KBM-7 (cell line): Measurements from ENCODE around the gene KLHL11.

Experiments used
- DNase-seq: peaks from one replicate; pipeline ENCODE4 v3.0.0-alpha.2; 2015
- in situ Hi-C: fragments of 300-500 bp; cut with MboI; formaldehyde crosslinking; loops from 2 replicates; pipeline ENCODE4 v1.14.3; 2020; ENCODE audit warnings: low sequenced_read_pairs, low pct_unique_long_range_greater_than_20kb, mixed read lengths

The KLHL11 gene

DNA sequence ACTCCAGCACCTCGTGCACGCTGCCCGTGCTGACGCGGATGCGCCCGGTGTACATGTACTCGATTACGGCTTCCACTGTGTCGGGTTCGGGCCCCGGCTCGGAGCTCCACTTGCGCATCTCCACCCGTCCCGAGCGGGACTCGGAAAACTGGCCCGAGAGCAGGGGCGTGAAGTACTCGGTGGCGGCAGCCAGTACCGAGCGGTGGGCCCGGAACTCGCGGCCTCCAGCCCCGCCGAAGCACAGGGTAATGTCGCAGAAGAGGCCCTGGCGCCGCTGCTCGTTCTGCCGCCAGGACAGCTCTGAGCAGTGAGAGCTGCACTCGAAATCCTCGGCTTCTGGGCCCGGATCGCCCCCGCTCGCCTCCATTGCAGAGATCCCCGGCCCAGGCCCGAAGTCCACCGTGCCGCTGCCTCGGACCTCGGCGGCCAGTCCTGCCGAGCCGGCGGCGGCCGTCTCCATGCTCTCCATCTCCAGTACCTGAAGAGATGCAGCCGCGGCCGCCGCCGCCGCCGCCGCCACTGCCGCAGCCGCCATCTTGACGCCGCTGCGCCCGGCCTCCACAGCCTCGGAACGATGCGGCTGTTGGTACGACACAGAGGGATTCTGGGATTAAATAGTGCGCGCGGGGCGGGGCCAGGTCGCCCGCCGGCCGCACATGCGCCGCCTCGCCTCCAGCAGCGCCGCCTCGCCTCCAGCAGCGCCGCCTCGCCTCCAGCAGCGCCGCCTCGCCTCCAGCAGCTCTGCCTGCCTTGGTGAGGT, at the start of gene KLHL11:
KLHL11 (minus strand) TSS at position 588 of the 760 bp plus-strand sequence; CDS start at position 535, 53 bp downstream.
- peak; percentile 93 for DNase-seq
- in situ Hi-C loops, result no loop called here

- no peak for DNase-seq
- in situ Hi-C loops, result no loop called here
These were observed 49.8 kb upstream of the KLHL11 start for GRCh38 chr17:41915020-41915419.

DNA sequence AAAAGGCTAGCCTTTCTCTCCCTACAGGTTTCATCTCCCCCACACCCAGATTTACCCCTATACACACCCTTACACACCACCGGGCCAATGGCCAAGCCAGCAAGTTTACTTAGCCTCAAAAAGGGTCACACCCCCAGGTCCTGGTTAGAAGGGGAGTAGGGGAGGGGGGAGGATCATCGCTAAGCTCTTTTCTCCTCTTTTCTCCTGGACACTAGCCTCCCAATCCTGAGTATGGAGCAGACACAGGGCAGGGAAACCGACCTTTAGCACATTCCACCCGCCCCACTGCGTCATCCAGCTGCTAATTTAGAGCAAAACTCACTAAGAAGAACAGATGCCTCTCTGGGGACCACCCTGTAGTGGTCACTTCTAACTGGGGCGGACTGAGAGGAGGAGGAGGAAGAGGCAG, 49.1 kb upstream of the KLHL11 start:
- in situ Hi-C loops, result no loop called here
- DNase-seq, result no peak

DNA sequence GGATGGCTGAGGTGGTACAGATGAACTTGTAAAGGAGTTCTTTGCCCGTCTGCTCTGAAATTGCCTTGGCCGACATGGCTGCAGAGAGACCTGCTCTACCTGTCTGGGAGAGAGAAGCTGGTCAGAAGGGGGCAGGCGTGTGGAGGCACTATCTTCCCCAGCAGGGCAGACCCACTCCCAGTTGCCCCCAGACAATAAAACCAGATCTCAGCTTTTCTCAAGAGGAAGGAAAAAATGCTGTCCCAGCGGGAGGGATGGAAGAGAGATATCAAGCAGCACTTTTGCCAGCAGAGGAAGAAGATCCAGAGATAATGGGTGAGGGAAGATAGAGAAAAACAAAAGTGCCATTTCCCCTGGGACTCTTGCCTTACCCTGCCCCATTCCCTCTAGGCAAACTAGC, 48.6 kb upstream of the KLHL11 start:
- in situ Hi-C loops, result no loop called here
- no peak for DNase-seq

DNA sequence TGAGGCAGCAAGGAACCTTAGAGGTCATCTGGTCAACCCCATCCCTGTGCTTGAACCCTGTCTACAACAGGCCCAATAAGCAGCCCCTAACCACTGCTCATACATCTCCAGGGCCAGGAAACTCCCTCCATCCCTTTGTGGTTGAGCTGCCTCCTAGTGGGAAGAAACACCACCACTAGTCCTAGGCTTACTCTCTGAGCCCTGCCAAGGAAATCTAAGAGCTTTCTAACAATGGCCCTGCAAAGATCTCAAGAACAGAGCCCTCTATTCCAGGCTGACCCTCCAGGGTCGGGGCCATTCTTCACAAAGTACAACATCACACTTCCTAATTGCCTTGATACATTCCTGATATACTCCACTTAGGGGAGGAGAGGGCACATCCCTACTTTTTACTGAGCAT, 47.7 kb upstream of the KLHL11 start:
- in situ Hi-C loops, result no loop called here
- no peak for DNase-seq

DNA sequence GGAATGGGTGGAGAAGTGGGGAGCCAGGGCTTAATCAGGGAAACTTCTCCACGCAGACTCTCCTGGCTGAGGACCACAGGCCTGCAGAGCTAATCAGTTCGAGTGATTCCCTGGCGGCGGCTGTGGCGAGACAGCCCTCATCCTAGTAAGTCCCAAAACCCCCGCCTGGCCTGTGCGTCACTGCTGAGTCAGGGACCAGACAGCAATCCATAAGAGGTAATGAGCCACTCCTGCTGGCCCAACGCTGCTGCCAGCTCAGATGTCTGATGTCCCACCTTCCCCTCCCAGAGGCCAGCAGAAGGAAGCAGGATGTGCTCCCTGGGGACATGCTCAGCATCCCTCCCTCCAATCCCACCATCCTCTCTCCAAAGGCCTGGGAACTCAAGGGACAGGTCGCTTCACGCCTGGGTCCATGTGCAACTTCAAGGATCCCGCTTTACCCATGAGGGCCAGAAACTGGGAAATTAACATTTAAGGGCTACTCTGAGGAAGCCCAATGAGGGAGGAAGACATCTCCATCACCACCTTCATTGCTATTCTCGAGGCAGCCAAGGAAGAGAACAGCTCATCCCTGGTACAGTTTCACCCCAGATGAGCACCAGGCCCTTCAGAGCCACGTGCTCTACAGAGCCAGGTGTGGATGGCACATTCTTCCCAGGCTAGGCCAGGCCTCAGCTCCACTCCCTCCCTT, 45.6 kb upstream of the KLHL11 start:
- DNase-seq, result no peak
- in situ Hi-C loops, result no loop called here

DNA sequence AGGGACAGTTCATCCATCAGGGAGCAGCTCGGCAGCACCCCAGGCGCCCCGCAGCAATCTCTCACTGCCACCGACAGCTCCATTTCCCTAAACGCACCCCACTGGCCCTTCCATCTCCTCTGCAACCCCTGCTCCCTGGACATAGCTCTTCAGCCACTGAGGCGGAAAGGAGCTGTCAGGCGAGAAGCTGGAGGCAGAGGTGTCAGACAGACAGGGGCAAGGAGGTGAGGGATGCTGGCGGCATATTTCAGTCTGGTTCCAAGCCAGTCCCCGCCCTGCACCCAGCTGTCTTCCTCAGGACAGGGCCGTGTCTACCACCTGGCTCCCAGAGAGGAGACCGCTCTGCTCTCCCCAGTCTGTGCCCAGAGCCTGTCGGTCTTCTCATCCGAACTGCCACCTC, 43.9 kb upstream of the KLHL11 start:
- DNase-seq, result no peak
- in situ Hi-C loops, result no loop called here

- no peak for DNase-seq
- in situ Hi-C loops, result no loop called here
These were observed 42.7 kb upstream of the KLHL11 start for GRCh38 chr17:41907633-41908539.

GRCh38 chr17:41907185-41907556, 41.9 kb upstream of the KLHL11 start:
- DNase-seq, result no peak
- in situ Hi-C loops, result no loop called here

GRCh38 chr17:41906465-41907184, 41.4 kb upstream of the KLHL11 start:
- in situ Hi-C loops, result no loop called here
- no peak for DNase-seq

DNA sequence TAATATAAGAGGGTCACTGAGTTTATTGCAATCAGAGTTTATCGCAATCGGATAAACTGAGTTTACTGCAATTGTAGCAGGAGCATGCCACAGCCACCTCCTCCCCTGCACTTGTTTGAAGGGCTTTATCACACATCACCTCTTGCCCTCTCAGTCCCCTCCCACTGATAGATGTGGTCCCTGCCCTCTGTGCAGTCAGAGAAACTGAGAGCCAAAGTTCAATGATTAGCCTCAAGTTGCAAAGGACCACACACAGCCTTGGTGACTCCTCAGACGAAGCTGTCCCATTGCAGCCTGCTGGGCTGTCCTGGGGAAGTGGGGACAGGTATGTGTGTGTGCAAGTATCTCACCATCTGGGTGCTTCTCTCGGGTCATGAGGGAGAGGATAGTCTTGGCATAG, 39.9 kb upstream of the KLHL11 start:
- in situ Hi-C loops, result no loop called here
- no peak for DNase-seq

GRCh38 chr17:41904242-41904841, 39.1 kb upstream of the KLHL11 start:
- in situ Hi-C loops, result no loop called here

GRCh38 chr17:41901646-41902045, 36.4 kb upstream of the KLHL11 start:
- no peak for DNase-seq
- in situ Hi-C loops, result no loop called here

More at GRCh38 chr17:41904242-41904841, 39.1 kb upstream of the KLHL11 start:
- no peak for DNase-seq

- DNase-seq, result no peak
- in situ Hi-C loops, result no loop called here
These were observed 31.5 kb upstream of the KLHL11 start for GRCh38 chr17:41896726-41897125.

DNA sequence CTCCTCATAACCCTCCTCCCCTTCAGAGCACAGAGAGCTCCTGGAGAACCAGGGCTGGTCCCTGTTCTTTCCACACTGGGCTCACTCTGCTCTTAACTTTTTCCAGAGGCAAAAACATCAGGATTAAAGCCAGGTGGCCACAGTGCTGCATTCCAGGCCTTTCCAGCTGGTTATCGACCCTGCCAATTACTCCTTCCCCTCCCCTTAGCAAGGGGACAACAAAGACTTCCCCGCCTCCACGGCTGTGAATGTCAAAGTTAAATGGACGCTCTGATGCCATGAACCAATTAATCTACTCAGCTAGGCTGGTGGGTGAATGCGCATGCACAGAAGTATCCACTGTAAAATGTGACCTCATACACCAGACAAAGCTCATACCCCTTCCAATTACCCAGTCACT, 30.4 kb upstream of the KLHL11 start:
- in situ Hi-C loops, result no loop called here
- no peak for DNase-seq

- in situ Hi-C loops, result no loop called here
These were observed 29.6 kb upstream of the KLHL11 start for GRCh38 chr17:41894791-41895331.

GRCh38 chr17:41893384-41893783, 28.2 kb upstream of the KLHL11 start:
- no peak for DNase-seq
- in situ Hi-C loops, result no loop called here

More at GRCh38 chr17:41894791-41895331, 29.6 kb upstream of the KLHL11 start:
- no peak for DNase-seq

DNA sequence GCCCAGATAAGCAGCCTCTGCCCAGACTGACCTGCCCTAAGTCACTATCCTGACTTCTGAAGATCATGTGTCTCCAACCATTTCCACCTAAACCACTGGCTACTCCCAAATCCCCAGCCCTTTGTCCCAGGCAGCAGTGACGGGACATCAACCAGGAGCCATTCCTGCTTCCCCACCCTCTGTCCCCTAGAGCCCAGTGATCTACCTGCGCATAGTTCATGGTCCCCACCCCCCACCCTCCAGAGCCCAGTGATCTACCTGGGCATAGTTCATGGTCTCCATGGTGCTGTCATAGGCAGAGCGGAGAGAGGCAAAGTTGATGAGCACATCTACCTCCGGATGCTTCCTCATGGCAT, 26.8 kb upstream of the KLHL11 start:
- no peak for DNase-seq
- in situ Hi-C loops, result no loop called here
